ENCODE results near the gene RARRES2.
A peak's percentile ranks its signal among the peaks of the same experiment; 100 is the strongest.

The RARRES2 gene

GRCh38 chr7:150361807-150362621 is 20.6 kb upstream of the RARRES2 start:
- no peak for DNase-seq (ENCODE audit: low read depth)

- DNase-seq (ENCODE audit: low read depth): no peak
These were observed 20.0 kb upstream of the RARRES2 start for GRCh38 chr7:150361402-150361801.

GRCh38 chr7:150360363-150361058 is 19.1 kb upstream of the RARRES2 start:
- DNase-seq (ENCODE audit: low read depth): no peak

- no peak for DNase-seq (ENCODE audit: low read depth)
These were observed 18.4 kb upstream of the RARRES2 start for GRCh38 chr7:150359622-150360362.

GRCh38 chr7:150358988-150359621 is 17.7 kb upstream of the RARRES2 start:
- no peak for DNase-seq (ENCODE audit: low read depth)

GRCh38 chr7:150358433-150358832 is 17.0 kb upstream of the RARRES2 start:
- no peak for DNase-seq (ENCODE audit: low read depth)

GRCh38 chr7:150357771-150358427 is 16.5 kb upstream of the RARRES2 start:
- DNase-seq (ENCODE audit: low read depth): no peak

GRCh38 chr7:150357270-150357669 is 15.8 kb upstream of the RARRES2 start:
- no peak for DNase-seq (ENCODE audit: low read depth)

- DNase-seq (ENCODE audit: low read depth): no peak
These were observed 15.0 kb upstream of the RARRES2 start for GRCh38 chr7:150356265-150356897.

GRCh38 chr7:150355666-150356059 is 14.2 kb upstream of the RARRES2 start:
- DNase-seq (ENCODE audit: low read depth): no peak

- peak; percentile 49 for DNase-seq (ENCODE audit: low read depth)
These were observed 10.3 kb upstream of the RARRES2 start for GRCh38 chr7:150351587-150352194.

- DNase-seq (ENCODE audit: low read depth): no peak
These were observed 5.5 kb upstream of the RARRES2 start for GRCh38 chr7:150346922-150347321.

GRCh38 chr7:150345012-150345411 is 3.6 kb upstream of the RARRES2 start:
- DNase-seq (ENCODE audit: low read depth): no peak

GRCh38 chr7:150344299-150344698 is 2.9 kb upstream of the RARRES2 start:
- DNase-seq (ENCODE audit: low read depth): no peak

- no peak for DNase-seq (ENCODE audit: low read depth)
These were observed 1.8 kb upstream of the RARRES2 start for GRCh38 chr7:150343225-150343624.

GRCh38 chr7:150342121-150342408 is 636 bp upstream of the RARRES2 start:
- no peak for DNase-seq (ENCODE audit: low read depth)

- no peak for DNase-seq (ENCODE audit: low read depth)
These were observed 560 bp downstream of the RARRES2 start for GRCh38 chr7:150340875-150341262.

- DNase-seq (ENCODE audit: low read depth): peak; percentile 12
These were observed 1.2 kb downstream of the RARRES2 start for GRCh38 chr7:150340024-150340749.

GRCh38 chr7:150339409-150339809 is 2.0 kb downstream of the RARRES2 start:
- no peak for DNase-seq (ENCODE audit: low read depth)

GRCh38 chr7:150338166-150338829 is 3.1 kb downstream of the RARRES2 start:
- no peak for DNase-seq (ENCODE audit: low read depth)
